Measurements from ENCODE around the gene STK36. TPM values are rescaled to one million over a fixed set of nuclear protein-coding genes. Genes with fewer than 3 reads are reported as not detected.

Gene STK36
- total RNA-seq, 4 donors from 2014 or later: 16.7 to 36.6 (median 22.2) TPM

- TF ChIP-seq POLR2AphosphoS5 (IDR thresholded peaks at IDR 0.05): no peak
- TF ChIP-seq POLR2A (IDR thresholded peaks at IDR 0.05): no peak
- TF ChIP-seq CTCF (IDR thresholded peaks at IDR 0.05): no peak
- no peak for TF ChIP-seq EP300 (IDR thresholded peaks at IDR 0.05)
- no peak overlapping the region for H3K4me3 ChIP-seq
- no peak overlapping the region for H3K27ac ChIP-seq
- no peaks in the 10 kb centered on the region for H3K9me3 ChIP-seq
- H3K27me3 ChIP-seq: no peaks in the 10 kb centered on the region
- ATAC-seq: no peak
- H3K4me1 ChIP-seq: peaks cover 0 to 13% (median 4%) of the 10 kb centered on the region in 3 donors
- H3K36me3 ChIP-seq: peaks cover 0 to 19% of the 10 kb centered on the region in 2 donors
- WGBS, 2 donors (ENCODE audit: low coverage in 1 of 2): 89 to 90% methylated on average over 7 to 18 of the region's 19 CpGs
Measured at GRCh38 chr2:218720048-218721041, 48.5 kb downstream of the STK36 start.

GRCh38 chr2:218721488-218721887 lies 49.6 kb downstream of the STK36 start:
- Histone ChIP-seq H3K4me3 (no peak overlapping the region), H3K27me3 (no peaks in the 10 kb centered on the region), H3K9me3 (peaks cover 0 to 11% (median 0%) of the 10 kb centered on the region in 3 donors), H3K36me3 (peaks cover 0 to 14% of the 10 kb centered on the region in 2 donors), H3K27ac (no peak overlapping the region), H3K4me1 (peaks cover 0 to 13% (median 4%) of the 10 kb centered on the region in 3 donors)
- TF ChIP-seq POLR2A (IDR thresholded peaks at IDR 0.05): no peak
- no peak for TF ChIP-seq POLR2AphosphoS5 (IDR thresholded peaks at IDR 0.05)
- no peak for TF ChIP-seq EP300 (IDR thresholded peaks at IDR 0.05)
- TF ChIP-seq CTCF (IDR thresholded peaks at IDR 0.05): no peak
- no peak for ATAC-seq

- Histone ChIP-seq H3K4me3 (no peak overlapping the region), H3K27me3 (no peaks in the 10 kb centered on the region), H3K27ac (no peak overlapping the region), H3K9me3 (peaks cover 0 to 15% (median 0%) of the 10 kb centered on the region in 3 donors), H3K4me1 (peaks cover 0 to 13% (median 4%) of the 10 kb centered on the region in 3 donors), H3K36me3 (peaks cover 0 to 14% of the 10 kb centered on the region in 2 donors)
- WGBS, 2 donors (ENCODE audit: low coverage in 1 of 2): 92 to 96% methylated on average over 2 of the region's 2 CpGs
- no peak for ATAC-seq
- TF ChIP-seq POLR2AphosphoS5 (IDR thresholded peaks at IDR 0.05) (no peak), CTCF (IDR thresholded peaks at IDR 0.05) (no peak), EP300 (IDR thresholded peaks at IDR 0.05) (no peak), POLR2A (IDR thresholded peaks at IDR 0.05) (no peak)
Measured at GRCh38 chr2:218721934-218722333, 50.0 kb downstream of the STK36 start.

GRCh38 chr2:218722419-218722818 lies 50.5 kb downstream of the STK36 start:
- no peak overlapping the region for H3K27ac ChIP-seq
- 22 to 67% methylated on average over 1 of the region's 1 CpG for WGBS, 2 donors (ENCODE audit: low coverage in 1 of 2)
- no peak for TF ChIP-seq CTCF (IDR thresholded peaks at IDR 0.05)
- peaks cover 0 to 14% of the 10 kb centered on the region in 2 donors for H3K36me3 ChIP-seq
- H3K4me3 ChIP-seq: no peak overlapping the region
- H3K27me3 ChIP-seq: no peaks in the 10 kb centered on the region
- ATAC-seq: no peak
- peaks cover 0 to 15% (median 0%) of the 10 kb centered on the region in 3 donors for H3K9me3 ChIP-seq
- H3K4me1 ChIP-seq: peaks cover 0 to 9% (median under 1%) of the 10 kb centered on the region in 3 donors

Data from gastroesophageal sphincter (tissue), 4 donors.